KMS-11 (cell line): Measurements from ENCODE around the gene CRACDL.

Experiments used
- H2AFZ ChIP-seq: fragments of 200-600 bp; sonication (generic); 2 replicates; pipeline ENCODE4 v1.6.1; 2016; ENCODE audit warnings: antibody characterized with exemption, mixed run types, low read depth
- H3K27ac ChIP-seq: fragments of 200-600 bp; sonication (generic); 2 replicates; pipeline ENCODE4 v1.6.1; 2016; ENCODE audit warnings: mild to moderate bottlenecking, mixed run types
- H3K27me3 ChIP-seq: fragments of 200-600 bp; sonication (generic); 2 replicates; pipeline ENCODE4 v1.6.1; 2017; ENCODE audit warnings: mild to moderate bottlenecking, low read depth, mixed run types, moderate library complexity; ENCODE audit not compliant: insufficient read depth
- H3K36me3 ChIP-seq: fragments of 200-600 bp; sonication (generic); 2 replicates; pipeline ENCODE4 v1.6.1; 2017; ENCODE audit warnings: mild to moderate bottlenecking, mixed run types; ENCODE audit not compliant: insufficient read depth
- H3K4me1 ChIP-seq: fragments of 200-600 bp; sonication (generic); 2 replicates; pipeline ENCODE4 v1.6.1; 2016; ENCODE audit warnings: mild to moderate bottlenecking, low read depth, mixed run types; ENCODE audit not compliant: poor library complexity, severe bottlenecking
- H3K4me2 ChIP-seq: fragments of 200-600 bp; sonication (generic); 2 replicates; pipeline ENCODE4 v1.7.0; 2016; ENCODE audit warnings: mild to moderate bottlenecking, mixed run types
- H3K4me3 ChIP-seq: fragments of 200-600 bp; sonication (generic); IDR thresholded peaks from 2 replicates; pipeline ENCODE4 v1.6.1; 2017; ENCODE audit warnings: low read depth, low read length, mixed read lengths; ENCODE audit not compliant: insufficient read depth
- H3K79me2 ChIP-seq: fragments of 200-600 bp; sonication (generic); 2 replicates; pipeline ENCODE4 v1.6.1; 2016; ENCODE audit warnings: low read depth, mixed run types; ENCODE audit not compliant: insufficient read depth
- H3K9ac ChIP-seq: fragments of 200-600 bp; sonication (generic); 2 replicates; pipeline ENCODE4 v1.6.1; 2016; ENCODE audit warnings: mild to moderate bottlenecking, mixed run types
- H4K20me1 ChIP-seq: fragments of 200-600 bp; sonication (generic); 2 replicates; pipeline ENCODE4 v1.6.1; 2016; ENCODE audit warnings: mild to moderate bottlenecking, mixed run types; ENCODE audit not compliant: insufficient read depth
- CTCF ChIP-seq: fragments of 200-600 bp; sonication (generic); conservative IDR thresholded peaks from 2 replicates; pipeline ENCODE4 v1.6.1; 2017; ENCODE audit warnings: low read depth, mild to moderate bottlenecking, antibody characterized with exemption, low read length, moderate library complexity, mixed read lengths

CRACDL gene

DNA sequence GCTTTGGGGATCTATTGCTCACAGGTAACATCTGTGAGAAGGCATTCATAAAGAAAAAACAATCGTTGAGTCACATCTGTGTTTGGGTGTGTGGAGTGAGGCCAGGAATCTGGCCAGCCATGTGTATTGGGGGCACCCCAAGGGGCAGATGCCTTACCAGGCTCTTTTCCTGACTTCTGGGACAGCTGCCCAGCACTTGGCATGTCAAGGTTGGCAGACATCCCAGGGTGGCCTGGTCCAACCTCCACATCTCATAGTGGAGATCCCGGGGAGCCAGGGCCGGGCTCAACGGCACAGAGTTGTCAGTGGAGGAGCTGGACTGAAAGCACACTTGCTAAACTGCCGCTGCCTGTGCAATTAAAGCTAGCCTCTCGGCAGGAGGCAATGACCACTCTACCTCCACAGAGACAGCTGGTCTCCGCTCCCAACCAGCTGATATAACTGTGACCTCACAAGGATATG is 129.8 kb downstream of the CRACDL start:
- Histone ChIP-seq H4K20me1 (no peaks in the 10 kb centered on the region), H3K27me3 (no peaks in the 10 kb centered on the region), H3K27ac (no peak overlapping the region), H2AFZ (no peak overlapping the region), H3K4me2 (no peak overlapping the region), H3K36me3 (no peaks in the 10 kb centered on the region), H3K79me2 (no peaks in the 10 kb centered on the region), H3K9ac (no peak overlapping the region), H3K4me1 (no peaks in the 10 kb centered on the region), H3K4me3 (no peak overlapping the region)
- no peak for TF ChIP-seq CTCF

- H2AFZ ChIP-seq: no peak overlapping the region
- no peaks in the 10 kb centered on the region for H3K27me3 ChIP-seq
Measured at GRCh38 chr2:98805412-98806171, 130.4 kb downstream of the CRACDL start.

GRCh38 chr2:98804736-98805135 is 131.3 kb downstream of the CRACDL start:
- Histone ChIP-seq H3K4me3 (no peak overlapping the region), H3K4me1 (no peaks in the 10 kb centered on the region), H3K79me2 (no peaks in the 10 kb centered on the region), H3K27ac (no peak overlapping the region), H2AFZ (no peak overlapping the region), H3K27me3 (no peaks in the 10 kb centered on the region), H4K20me1 (no peaks in the 10 kb centered on the region), H3K4me2 (no peak overlapping the region), H3K9ac (no peak overlapping the region), H3K36me3 (no peaks in the 10 kb centered on the region)
- TF ChIP-seq CTCF: no peak

More at GRCh38 chr2:98805412-98806171, 130.4 kb downstream of the CRACDL start:
- no peak overlapping the region for H3K4me3 ChIP-seq
- H3K4me1 ChIP-seq: no peaks in the 10 kb centered on the region
- no peak for TF ChIP-seq CTCF
- H3K4me2 ChIP-seq: no peak overlapping the region
- no peaks in the 10 kb centered on the region for H4K20me1 ChIP-seq
- no peak overlapping the region for H3K9ac ChIP-seq
- no peak overlapping the region for H3K27ac ChIP-seq
- H3K36me3 ChIP-seq: no peaks in the 10 kb centered on the region
- no peaks in the 10 kb centered on the region for H3K79me2 ChIP-seq

DNA sequence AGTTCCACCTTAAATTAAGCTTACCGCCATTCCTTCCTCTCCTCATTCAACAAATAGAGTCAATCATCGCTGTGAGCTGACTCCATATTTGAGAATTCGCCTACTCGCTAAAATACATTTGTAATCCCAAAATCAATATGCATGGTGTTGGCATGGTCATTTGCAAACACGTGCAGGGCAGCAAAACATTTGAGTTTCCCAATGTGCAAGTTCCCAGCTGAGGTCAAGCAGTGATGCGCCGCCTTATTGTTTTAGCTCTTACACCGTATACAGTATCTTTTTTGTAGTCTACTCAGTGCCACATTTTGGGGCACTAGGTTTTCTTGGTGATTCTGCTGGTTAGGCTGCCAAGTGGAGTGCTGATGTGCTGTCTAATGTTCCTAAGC is 131.8 kb downstream of the CRACDL start:
- TF ChIP-seq CTCF: no peak
- Histone ChIP-seq H3K79me2 (no peaks in the 10 kb centered on the region), H3K9ac (no peak overlapping the region), H3K27ac (no peak overlapping the region), H4K20me1 (no peaks in the 10 kb centered on the region), H3K27me3 (no peaks in the 10 kb centered on the region), H3K4me3 (no peak overlapping the region), H2AFZ (no peak overlapping the region), H3K36me3 (no peaks in the 10 kb centered on the region), H3K4me2 (no peak overlapping the region), H3K4me1 (no peaks in the 10 kb centered on the region)
